ENCODE results near the gene SRXN1. TPM values are rescaled to one million over a fixed set of nuclear protein-coding genes. Genes with fewer than 3 reads are reported as not detected.

The SRXN1 gene
- total and polyA plus RNA-seq, 2 donors (not counting 3 experiments of a cell fraction or from before 2014, with no cell fraction given): 19.3 to 24.9 TPM

- Histone ChIP-seq H3K27ac (ENCODE audit: insufficient read depth, low read depth, low read length) (no peak overlapping the region), H4K20me1 (replicated peaks; ENCODE audit: control insufficient read depth, extremely low read depth, insufficient read depth, low read length) (no peaks in the 10 kb centered on the region), H3K9me1 (replicated peaks; ENCODE audit: control insufficient read depth, extremely low read depth, insufficient read depth, low read length) (no peaks in the 10 kb centered on the region), H3K4me3 (replicated peaks in 1 of 3; ENCODE audit: insufficient read depth in 1 of 3, low read depth in 1 of 3, low read length in 3 of 3) (no peak overlapping the region), H3K9me3 (replicated peaks; ENCODE audit: control insufficient read depth, insufficient read depth, low read length) (no peaks in the 10 kb centered on the region), H3K36me3 (ENCODE audit: control insufficient read depth in 2 of 2, extremely low read depth in 1 of 2, insufficient read depth in 2 of 2, low read length in 2 of 2) (no peaks in the 10 kb centered on the region), H2AFZ (ENCODE audit: low read depth, low read length) (no peak overlapping the region), H3K4me2 (ENCODE audit: insufficient read depth, low read length) (no peak overlapping the region), H3K79me2 (ENCODE audit: control insufficient read depth, insufficient read depth, low read length) (no peaks in the 10 kb centered on the region), H3K9ac (replicated peaks; ENCODE audit: extremely low read depth, insufficient read depth, low read length) (no peak overlapping the region), H3K4me1 (ENCODE audit: control insufficient read depth, extremely low read depth, insufficient read depth, low read length) (no peaks in the 10 kb centered on the region), H3K27me3 (ENCODE audit: control insufficient read depth in 2 of 2, insufficient read depth in 2 of 2, low read length in 2 of 2) (peaks cover 2 to 6% of the 10 kb centered on the region in 2 experiments)
- intact Hi-C loops (cut with micrococcal nuclease) (no loop called here), dilution Hi-C loops (cut with MboI; ENCODE audit: extremely low pct_ligation_motif_present, low sequenced_read_pairs) (no loop called here)
- ChIA-PET CTCF (interaction anchor here (1.9 kb wide), 1 partner anchor 29 kb away, joined by 5 read pairs; no protein-coding TSS in a partner anchor), POLR2A (no interaction called here)
- FAIRE-seq (no peak), DNase-seq (ENCODE audit: low read depth, low spot score) (no peak)
- BruUV-seq (replicated peaks): no TSS peak
- no peak for TF ChIP-seq EZH2 (IDR thresholded peaks at IDR 0.05; ENCODE audit: borderline replicate concordance, low read depth, low read length, severe bottlenecking)
- TF ChIP-seq POLR2AphosphoS5 (IDR thresholded peaks at IDR 0.05; ENCODE audit: insufficient read depth, low read depth, low read length): no peak
- no peak for TF ChIP-seq CTCF (IDR thresholded peaks at IDR 0.05; ENCODE audit: extremely low read depth in 1 of 2, insufficient read depth in 1 of 2, low read depth in 1 of 2, low read length in 2 of 2)
- TF ChIP-seq MAX (IDR thresholded peaks at IDR 0.05; ENCODE audit: insufficient read depth, insufficient read length): no peak
- no peak for TF ChIP-seq JUN (IDR thresholded peaks at IDR 0.05; ENCODE audit: borderline replicate concordance, insufficient read depth, insufficient read length, low read depth)
- no peak for TF ChIP-seq POLR2A (IDR thresholded peaks at IDR 0.05; ENCODE audit: low read depth, low read length)
- TF ChIP-seq GATA2 (IDR thresholded peaks at IDR 0.05; ENCODE audit: insufficient read depth, insufficient read length, low read depth, low read length): no peak
- TF ChIP-seq FOS (IDR thresholded peaks at IDR 0.05; ENCODE audit: borderline replicate concordance, insufficient read depth, low read length): no peak
- no peak for TF ChIP-seq MYC (IDR thresholded peaks at IDR 0.05; ENCODE audit: low read depth, low read length)
Observed at GRCh38 chr20:638579-638978, 14.4 kb downstream of the SRXN1 start.
